GM21786 (cell line): ENCODE results near the gene BCLAF1.
A peak's percentile ranks its signal among the peaks of the same experiment; 100 is the strongest.

Source experiments
- ATAC-seq: cut with Tn5 transposase; IDR thresholded peaks from one replicate; pipeline ENCODE4 v1.9.1; 2021; ENCODE audit not compliant: unreplicated experiment

BCLAF1 gene, protein sequence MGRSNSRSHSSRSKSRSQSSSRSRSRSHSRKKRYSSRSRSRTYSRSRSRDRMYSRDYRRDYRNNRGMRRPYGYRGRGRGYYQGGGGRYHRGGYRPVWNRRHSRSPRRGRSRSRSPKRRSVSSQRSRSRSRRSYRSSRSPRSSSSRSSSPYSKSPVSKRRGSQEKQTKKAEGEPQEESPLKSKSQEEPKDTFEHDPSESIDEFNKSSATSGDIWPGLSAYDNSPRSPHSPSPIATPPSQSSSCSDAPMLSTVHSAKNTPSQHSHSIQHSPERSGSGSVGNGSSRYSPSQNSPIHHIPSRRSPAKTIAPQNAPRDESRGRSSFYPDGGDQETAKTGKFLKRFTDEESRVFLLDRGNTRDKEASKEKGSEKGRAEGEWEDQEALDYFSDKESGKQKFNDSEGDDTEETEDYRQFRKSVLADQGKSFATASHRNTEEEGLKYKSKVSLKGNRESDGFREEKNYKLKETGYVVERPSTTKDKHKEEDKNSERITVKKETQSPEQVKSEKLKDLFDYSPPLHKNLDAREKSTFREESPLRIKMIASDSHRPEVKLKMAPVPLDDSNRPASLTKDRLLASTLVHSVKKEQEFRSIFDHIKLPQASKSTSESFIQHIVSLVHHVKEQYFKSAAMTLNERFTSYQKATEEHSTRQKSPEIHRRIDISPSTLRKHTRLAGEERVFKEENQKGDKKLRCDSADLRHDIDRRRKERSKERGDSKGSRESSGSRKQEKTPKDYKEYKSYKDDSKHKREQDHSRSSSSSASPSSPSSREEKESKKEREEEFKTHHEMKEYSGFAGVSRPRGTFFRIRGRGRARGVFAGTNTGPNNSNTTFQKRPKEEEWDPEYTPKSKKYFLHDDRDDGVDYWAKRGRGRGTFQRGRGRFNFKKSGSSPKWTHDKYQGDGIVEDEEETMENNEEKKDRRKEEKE

DNA sequence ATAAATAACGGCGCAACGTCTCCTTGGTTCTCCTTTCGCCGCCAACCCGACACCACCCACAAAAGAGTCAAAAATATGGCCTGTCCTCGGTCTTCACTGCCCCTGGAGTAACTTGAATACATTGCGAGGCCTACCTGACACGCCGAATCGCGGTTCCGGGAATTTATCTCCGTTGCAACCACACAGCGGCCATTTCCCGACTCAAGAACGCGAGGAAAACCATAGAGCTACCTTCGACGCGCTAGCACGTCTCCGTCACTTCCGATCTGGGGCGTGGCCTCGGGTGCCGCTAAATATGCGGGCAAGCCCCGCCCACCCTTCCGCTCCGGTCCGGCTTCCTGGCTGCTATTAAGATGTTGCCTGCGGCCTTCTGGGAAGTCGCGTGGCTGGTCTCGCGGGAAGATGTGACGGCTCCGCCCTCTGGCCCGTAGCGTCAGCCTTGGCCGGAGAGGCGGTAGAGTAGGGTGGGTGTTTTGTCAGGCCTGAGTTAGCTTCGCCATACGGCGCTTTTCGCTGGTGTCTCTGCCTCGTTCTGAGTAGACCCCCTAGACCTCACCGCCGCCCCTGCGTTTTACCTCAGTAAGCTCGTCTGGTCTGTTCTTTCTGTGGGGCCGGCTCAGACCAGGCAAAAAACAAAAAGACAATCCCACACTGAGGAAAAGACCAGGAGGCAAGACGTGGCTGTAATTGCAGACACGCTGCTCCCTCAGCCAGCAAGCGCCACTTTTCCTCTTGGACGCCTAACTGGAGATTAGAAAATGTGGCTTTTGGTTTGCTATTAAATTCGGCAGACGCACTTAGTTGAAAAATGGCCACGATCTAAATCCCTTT lies at the start of gene BCLAF1:
TSS of gene BCLAF1 (minus strand) at position 268 of the 831 bp plus-strand sequence. CDS start 9,980 bp downstream, outside the sequence.
- ATAC-seq: peak; percentile 91

DNA sequence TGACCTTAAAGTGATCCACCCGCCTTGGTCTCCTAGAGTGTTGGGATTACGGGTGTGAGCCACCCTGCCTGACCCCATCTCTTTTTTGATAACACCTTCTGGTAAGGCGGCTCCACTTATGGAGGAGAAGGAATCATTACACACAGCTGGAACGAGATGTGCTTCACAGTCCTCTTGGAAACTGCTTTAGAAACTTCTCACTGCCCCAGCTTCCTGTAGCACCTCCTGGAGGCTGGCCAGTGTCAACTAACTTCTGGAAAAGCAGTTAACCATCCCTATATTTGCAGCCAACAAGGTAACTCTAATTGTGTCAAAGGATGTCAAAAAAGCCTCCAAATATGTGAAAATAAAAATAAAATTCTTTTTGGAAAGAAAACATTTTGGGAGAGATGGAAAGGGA lies 48.8 kb upstream of the BCLAF1 start:
- no peak for ATAC-seq

DNA sequence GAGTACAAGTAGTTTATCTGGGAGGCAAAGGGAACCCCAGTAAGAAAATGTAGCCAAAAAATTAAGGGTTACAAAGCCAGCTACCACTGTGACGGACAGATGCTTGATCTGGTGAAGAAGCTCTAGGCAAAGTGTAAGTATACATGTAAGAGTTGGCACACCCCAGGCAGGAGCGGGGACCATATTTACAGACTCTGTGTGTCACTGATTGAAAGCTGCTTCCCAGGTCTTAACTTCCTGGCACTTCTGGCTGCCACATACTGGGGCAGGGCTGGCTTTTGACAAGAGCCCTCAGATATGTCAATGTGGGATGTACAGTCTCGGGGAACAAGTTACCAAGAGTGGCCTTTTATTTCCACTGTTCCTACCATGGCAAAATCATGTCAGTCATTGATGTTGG lies 48.0 kb upstream of the BCLAF1 start:
- ATAC-seq: no peak

DNA sequence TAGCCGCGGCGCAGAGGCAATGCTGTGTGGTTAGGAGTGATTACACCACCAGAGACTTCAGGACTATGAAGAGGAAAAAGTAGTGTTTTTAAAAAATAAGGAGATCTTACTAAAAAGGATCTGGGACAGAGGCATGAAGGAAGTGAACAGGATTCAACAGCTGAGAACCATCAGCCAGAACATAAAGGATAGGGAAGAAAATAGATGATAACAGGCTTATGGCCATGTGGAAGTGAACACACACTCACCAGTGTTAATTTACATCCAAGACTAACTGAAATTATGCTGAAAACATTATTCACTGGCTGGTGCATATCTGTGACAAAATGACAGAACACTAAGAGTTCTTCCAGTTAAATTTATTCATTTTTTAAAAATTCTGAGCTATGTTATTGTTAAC lies 47.5 kb upstream of the BCLAF1 start:
- no peak for ATAC-seq

DNA sequence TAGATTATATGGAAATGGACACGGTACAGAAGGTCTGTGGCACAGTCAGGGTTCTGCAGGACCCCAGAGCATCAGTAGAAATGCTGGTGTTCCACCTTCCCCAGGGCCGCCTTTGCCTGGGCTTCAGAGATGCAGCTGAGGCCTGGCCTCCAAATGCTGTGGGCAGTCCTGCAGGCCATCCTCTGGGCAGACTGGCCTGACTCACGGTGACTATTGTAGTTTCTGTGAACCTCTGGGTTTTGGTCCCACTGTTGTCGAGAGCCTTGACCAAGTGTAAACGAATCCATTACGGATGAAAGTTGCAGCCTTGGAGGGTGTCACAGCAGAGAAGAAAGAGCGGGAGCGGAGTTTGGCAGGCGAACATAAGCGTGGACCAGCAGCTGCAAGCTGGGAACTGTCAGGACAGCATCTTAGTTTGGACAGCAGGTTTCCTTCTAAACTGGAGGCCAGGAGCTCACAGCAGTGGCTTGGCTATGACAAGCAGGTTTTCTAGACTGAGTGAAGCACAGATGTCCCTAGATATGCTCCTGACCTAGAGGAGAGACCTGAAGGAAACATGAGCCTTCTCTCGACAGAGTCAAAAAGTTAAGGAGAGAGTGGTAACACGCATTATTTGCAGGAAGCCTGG lies 46.2 kb upstream of the BCLAF1 start:
- no peak for ATAC-seq

DNA sequence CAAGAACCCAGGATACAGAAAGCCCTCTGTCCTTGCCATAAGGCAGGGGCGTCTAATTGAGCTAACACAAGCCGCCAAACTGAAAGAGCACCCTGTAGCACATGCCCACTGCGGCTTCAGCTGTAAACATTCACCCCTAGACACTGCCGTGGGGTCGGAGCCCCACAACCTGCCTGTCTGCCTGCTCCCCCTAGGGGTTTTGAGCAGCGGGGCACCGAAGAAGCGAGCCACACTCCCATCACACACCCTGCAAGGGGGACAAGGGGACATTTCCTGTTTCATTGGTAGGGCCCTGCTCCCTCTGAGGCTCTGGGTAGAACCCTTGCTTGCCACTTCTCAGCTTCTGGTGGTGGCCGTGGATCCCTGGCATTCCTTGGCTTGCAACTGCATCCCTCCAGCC lies 45.2 kb upstream of the BCLAF1 start:
- ATAC-seq: no peak

DNA sequence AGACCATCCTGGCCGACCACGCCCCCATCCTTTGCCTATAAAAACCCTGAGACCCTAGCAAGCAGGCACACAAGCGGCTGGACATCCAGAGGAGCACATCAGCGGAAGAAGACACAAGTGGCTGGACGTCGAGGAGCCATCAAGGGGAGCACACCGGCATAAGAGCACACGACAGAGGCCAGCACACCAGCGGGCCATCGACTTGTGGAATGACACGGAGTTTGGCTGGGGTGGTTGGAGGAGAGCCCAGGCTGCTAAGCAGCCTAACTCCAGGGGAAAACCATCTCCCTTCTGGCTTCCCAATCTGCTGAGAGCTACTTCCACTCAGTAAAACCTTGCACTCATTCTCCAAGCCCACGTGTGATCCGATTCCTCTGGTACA lies 44.8 kb upstream of the BCLAF1 start:
- no peak for ATAC-seq

DNA sequence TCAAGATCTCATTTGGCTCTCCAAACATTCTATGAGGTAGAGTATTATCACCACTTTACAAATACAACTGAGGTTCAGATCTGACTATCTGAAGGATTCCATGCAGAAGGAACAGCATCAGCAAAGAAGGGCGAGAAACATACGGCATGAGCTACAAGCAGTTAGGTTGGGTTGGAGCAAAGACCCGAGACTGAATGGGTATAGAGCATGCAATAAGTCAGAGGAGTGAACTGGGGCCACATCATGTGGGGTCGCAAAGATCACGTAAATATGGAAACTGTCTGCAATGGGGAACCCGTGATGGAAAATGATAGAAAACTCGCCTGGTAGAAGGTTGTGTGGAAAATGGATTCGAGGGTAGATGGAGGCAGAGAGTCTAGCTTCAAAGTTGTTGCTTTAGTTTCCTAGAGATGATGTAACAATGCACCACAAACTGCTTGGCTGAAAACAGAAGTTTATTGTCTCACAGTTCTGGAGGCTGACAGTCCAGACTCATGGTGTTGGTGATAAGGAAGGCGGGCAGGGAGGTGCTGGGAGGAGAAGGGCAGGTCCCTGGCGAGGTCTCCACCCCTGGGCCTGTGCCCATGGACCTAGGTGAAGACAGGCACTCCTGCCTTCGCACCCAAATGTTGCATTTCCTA lies 44.3 kb upstream of the BCLAF1 start:
- ATAC-seq: no peak

DNA sequence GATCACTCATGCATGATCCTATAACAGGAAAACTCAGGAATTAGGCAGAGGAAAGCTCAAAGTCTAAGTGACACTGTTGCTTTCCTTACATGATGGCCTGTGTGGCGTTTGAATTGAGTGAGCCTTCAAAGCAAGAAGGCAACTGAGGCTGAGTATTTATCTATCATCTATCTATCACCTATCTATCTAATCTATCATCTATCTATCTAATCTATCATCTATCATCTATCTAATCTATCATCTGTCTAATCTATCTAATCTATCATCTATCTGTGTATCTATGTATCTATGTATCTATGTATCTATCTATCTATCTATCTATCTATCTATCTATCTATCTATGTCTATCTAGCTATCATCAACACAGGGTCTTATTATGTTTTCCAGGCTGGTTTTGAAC lies 41.8 kb upstream of the BCLAF1 start:
- ATAC-seq: no peak

DNA sequence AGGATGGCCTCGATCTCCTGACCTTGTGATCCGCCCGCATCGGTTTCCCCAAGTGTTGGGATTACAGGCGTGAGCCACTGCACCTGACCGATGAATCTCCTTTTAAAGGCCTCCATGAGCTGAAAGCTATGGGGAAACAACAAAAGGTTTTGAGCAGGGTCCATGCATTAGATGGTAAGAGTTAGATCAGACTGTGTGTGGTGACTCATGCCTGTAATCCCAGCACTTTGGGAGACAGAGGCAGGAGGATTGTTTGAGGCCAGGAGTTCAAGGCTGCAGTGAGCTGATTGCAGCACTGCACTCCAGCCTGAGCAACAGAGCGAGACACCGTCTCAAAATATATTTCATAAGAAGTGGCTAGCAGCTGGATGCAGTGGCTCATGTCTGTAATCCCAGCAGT lies 41.0 kb upstream of the BCLAF1 start:
- no peak for ATAC-seq

DNA sequence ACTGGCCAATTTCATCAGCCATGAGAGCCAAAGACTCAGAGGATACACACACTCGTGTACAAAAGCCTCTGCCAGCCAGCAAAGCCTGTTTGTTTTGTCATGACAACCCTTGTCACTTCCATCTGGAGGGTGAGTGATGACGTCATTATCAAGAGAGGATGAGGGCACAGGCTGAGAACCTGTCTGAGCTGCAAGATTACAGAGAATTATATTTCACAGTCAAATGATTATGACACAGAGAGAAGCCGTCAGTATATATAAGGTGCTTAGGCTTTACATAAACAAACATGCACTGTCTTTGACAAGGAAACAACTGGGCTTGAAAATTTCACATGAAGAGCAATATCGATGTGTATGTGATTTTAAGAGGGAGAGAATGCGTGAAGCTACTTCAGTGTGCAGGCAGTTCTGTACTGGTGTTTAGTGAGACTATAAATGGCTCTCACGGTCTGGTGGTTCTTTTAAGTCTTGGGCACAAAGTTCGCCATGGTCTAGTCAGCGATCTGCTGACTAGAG lies 36.5 kb upstream of the BCLAF1 start:
- ATAC-seq: no peak

DNA sequence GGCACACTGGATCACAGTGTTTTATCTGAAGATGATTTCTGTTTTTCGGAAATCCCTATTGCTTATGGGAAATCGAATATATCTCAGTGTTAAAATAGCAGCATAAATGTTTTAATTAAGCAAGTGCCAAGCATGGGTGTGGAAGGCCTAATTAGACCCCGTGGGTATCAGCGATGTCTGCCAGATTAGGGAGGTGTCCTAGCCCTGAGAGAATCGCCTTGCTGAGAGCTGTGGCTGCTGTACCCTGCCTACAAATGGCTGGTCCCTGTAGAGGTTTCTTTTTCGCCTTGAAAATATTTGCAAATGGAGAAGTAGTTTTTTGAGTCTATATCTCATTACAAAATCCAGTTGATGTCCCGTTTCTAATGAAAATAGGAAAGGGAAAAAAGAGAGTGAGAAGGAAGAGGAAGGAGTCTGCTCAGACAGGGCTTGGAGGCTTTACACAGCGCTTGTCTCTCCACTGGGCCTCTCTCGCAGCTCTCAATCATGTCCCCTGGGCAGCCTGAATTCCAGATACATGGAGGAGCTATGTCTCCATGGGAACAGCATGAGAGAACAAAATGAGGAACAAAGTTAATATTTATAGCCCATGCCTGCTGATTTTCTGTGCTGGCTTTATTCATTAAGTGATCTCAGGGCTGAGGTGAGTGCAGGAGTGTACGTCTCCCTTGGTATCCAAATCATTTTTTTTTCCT lies 35.2 kb upstream of the BCLAF1 start:
- no peak for ATAC-seq

DNA sequence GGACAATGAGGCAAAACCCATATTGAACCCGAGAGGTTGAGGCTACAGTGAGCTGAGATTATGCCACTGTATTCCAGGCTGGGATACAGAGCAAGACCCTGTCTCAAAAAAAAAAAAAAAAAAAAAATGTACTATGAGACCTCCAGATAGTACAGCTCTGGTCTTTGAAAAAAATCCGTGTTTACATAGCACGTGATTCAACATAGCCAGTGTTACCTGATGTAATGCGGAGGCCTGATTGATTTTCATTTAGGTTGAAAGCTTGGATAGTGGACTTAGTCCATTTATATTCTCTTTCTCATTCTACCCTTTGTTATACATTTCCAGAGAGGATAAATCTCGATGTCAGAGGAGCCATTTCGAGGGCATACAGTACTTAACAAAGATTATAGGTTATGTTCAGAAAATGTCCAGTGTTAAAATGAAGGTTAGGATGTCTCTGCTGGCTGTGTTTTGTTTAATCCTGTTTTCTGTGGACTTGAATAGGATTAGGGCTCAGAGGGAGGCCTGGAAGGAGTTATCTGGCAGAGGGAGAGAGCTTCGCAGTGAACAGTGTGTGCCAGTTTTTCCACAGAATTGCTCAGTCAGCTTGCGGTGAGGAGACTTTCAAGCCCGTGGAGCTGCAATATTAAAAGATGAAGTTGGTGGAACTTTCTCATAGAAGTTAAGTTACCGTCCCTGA lies 33.9 kb upstream of the BCLAF1 start:
- no peak for ATAC-seq

DNA sequence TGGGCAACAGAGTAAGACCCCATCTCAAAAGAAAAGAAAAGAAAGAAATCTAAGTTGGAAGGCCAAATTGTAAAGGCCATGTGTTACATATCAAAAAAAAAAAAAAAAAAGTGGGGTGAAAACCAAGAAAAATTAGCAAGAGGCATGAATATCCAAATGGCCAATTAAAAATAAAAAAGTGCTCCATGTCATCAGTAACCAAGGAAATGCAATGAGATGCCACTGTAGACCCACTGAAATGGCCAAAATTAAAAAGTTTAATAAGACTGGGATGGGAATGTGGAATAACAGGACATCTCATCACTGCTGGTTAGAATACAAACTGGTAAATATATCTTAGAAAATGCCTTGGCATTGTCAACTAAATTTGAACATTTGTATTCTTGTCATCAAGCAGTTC lies 30.1 kb upstream of the BCLAF1 start:
- ATAC-seq: no peak

DNA sequence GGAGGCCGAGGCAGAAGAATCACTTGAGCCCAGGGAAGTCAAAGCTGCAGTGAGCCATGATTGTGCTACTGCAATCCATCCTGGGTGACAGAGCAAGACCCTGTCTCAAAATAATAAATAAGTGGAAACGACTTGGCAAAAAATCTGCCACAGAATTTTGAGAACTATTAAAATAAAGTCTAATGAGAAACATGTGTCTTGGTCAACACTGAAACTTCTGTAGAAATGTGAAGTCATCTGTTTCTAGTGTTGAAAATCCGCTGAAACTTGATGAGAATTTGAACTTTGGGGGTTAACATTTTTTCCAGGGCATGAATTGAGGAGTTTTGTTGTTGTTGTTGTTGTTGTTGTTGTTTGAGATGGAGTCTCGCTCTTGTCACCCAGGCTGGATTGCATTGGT lies 29.0 kb upstream of the BCLAF1 start:
- ATAC-seq: no peak

DNA sequence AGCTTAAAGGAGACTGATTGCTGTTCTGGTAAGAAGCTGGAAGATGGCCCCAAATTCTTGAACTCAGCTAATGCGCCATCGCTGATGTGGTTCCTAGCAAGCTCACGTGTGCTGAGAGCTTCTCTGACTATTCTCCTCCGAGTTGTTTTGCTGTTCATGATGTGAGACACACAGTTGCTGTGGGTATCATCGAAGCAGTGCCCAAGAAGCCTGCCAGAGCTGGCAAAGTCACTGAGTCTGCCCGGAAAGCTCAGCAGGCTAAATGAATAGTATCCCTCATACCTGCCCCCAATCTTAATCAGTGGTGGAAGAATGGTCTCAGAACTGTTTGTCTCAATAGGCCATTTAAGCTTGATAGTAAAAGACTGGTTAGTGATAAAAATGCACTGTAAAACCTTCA lies 28.3 kb upstream of the BCLAF1 start:
- ATAC-seq: no peak

DNA sequence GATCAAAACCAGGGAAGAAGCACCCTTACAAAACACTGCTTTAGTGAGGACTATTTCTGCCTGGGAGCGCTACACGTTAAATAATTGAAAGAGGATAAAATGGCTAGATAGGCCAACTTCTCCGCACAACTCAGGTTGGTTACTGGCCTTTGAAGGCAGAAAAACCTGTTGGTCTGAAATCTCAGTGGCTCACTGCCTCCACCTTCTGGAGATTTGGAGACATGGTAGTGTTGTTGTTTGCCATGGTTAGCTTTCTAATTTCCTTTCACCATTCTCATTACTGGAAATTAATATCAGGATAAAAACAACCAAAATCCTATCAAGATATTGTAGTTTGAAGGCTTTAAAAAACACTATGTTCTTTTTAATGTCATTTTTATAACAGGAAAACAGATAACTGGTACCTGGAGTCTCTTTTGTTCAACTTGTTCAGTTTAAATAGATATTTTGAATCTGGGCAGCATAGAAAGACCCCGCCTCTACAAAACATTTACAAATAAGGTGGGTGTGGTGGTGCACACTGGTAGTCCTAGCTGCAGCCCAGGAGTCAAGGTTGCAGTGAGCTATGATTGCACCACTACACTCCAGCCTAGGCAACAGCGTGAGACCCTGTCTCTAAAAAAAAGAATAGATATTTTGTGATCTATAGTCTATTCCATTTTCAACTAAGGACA lies 27.5 kb upstream of the BCLAF1 start:
- ATAC-seq: no peak

DNA sequence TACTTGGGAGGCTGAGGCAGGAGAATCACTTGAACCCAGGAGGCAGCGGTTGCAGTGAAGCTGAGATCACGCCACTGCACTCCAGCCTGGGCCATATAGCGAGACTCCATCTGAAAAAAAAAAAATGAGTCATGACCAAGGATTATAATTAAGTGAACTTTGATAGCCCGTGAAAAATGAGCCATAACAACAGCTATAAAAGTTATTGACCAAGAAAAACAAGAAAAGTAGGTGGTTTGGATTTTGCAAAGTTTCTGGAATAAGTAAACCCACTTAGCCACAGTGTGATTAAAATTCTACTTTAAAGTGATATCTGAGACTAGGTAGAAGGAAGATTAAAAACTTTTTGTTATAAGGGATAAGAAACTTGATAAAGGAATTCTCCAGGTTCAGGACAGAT lies 25.9 kb upstream of the BCLAF1 start:
- ATAC-seq: no peak
